HepG2 (cell line): ENCODE data around the gene RIN3. TPM values are rescaled to one million over a fixed set of nuclear protein-coding genes. Genes with fewer than 3 reads are reported as not detected.

Experiments
- ATAC-seq: fragments of 200-7000 bp; cut with Tn5 transposase; 3 replicates; pipeline ENCODE4 v1.9.1; 2020; ENCODE audit warnings: mild to moderate bottlenecking, moderate library complexity
- BruUV-seq: library from RNA; stranded (reverse); fragments of 400-500 nt; replicated peaks from 2 replicates; lab custom pipeline; 2021; lab: Mats Ljungman, UMichigan
- CTCF ChIA-PET: fragments of 300-600 bp; formaldehyde crosslinking; extraction: SDS; loops from one replicate; lab custom pipeline; 2021; ENCODE audit warnings: low total read pairs, inconsistent platforms, low intra/inter-chr PET ratio; lab: Yijun Ruan, JAX
- POLR2A ChIA-PET: fragments of 350-600 bp; sonication (Branson Sonifier 250); formaldehyde crosslinking; loops from one replicate; lab custom pipeline; 2020; ENCODE audit warnings: antibody characterized with exemption, inconsistent platforms; lab: Yijun Ruan, JAX
- DNase-seq: peaks from one replicate; pipeline ENCODE4 v3.0.0-alpha.2; 2015; ENCODE audit warnings: low spot score
- FAIRE-seq: peaks from 3 replicates; lab custom pipeline; 2011; peaks lifted over from hg19 to GRCh38; lab: Jason Lieb, UNC
- H2AFZ ChIP-seq: one replicate; pipeline ENCODE4 v1.6.1; 2011; ENCODE audit warnings: low read length, inconsistent platforms
- H3K27ac ChIP-seq: fragments of 300-600 bp; 3 replicates; pipeline ENCODE4 v1.8.0; 2011; ENCODE audit warnings: mixed run types, mild to moderate bottlenecking, mixed read lengths, low read length, inconsistent platforms; ENCODE audit not compliant: insufficient read depth; ENCODE audit errors: extremely low read length
- H3K27me3 ChIP-seq, 2 experiments: fragments of 200-600 bp in 1 of 2; 2 replicates in 1 of 2; 3 replicates in 1 of 2; pipeline versions ENCODE4 v1.6.0 to v1.8.0; 2011; ENCODE audit warnings: low read length in 2 of 2, mild to moderate bottlenecking in 2 of 2, moderate library complexity in 2 of 2, inconsistent platforms in 1 of 2; ENCODE audit not compliant: insufficient read depth in 2 of 2, control insufficient read depth in 1 of 2
- H3K36me3 ChIP-seq, 2 experiments: fragments of 200-600 bp in 1 of 2; replicated peaks in 1 of 2; 2 replicates in 1 of 2; 3 replicates in 1 of 2; pipeline versions ENCODE4 v1.5.1 to v1.8.0; 2011; ENCODE audit warnings: low read length in 2 of 2, inconsistent platforms in 1 of 2; ENCODE audit not compliant: insufficient read depth in 2 of 2, control insufficient read depth in 1 of 2
- H3K4me1 ChIP-seq: 2 replicates; pipeline ENCODE4 v1.5.1; 2012; ENCODE audit warnings: low read length, inconsistent platforms; ENCODE audit not compliant: insufficient read depth
- H3K4me2 ChIP-seq: 2 replicates; pipeline ENCODE4 v1.6.0; 2011; ENCODE audit warnings: low read depth, low read length, inconsistent platforms
- H3K4me3 ChIP-seq, 3 experiments: fragments of 200-600 bp in 1 of 3; sonication (generic), shearing (Covaris generic) in 1 of 3; replicated peaks in 1 of 3; 2 replicates each; pipeline ENCODE4 v1.5.1; 2011 to 2016; ENCODE audit warnings: low read length in 3 of 3, inconsistent platforms in 2 of 3, low read depth in 2 of 3, mild to moderate bottlenecking in 2 of 3, control low read depth in 1 of 3, mixed read lengths in 1 of 3; ENCODE audit not compliant: insufficient read depth in 1 of 3
- H3K79me2 ChIP-seq: one replicate; pipeline ENCODE4 v1.6.1; 2011; ENCODE audit warnings: low read length, inconsistent platforms; ENCODE audit not compliant: insufficient read depth
- H3K9ac ChIP-seq: 2 replicates; pipeline ENCODE4 v1.6.0; 2011; ENCODE audit warnings: mild to moderate bottlenecking, low read depth, low read length, inconsistent platforms; ENCODE audit not compliant: insufficient read depth
- H3K9me3 ChIP-seq: 2 replicates; pipeline ENCODE4 v1.5.1; 2012; ENCODE audit warnings: mild to moderate bottlenecking, low read length
- H4K20me1 ChIP-seq: 2 replicates; pipeline ENCODE4 v1.6.0; 2011; ENCODE audit warnings: inconsistent platforms, mild to moderate bottlenecking, low read length, moderate library complexity; ENCODE audit not compliant: insufficient read depth
- CEBPB ChIP-seq: IDR thresholded peaks from 2 replicates; pipeline ENCODE4 v1.6.1; 2011; ENCODE audit warnings: low read depth, low read length, improper control_type of control experiment, borderline replicate concordance
- MXD3 ChIP-seq: IDR thresholded peaks from 2 replicates; pipeline ENCODE4 v1.6.1; 2016; ENCODE audit warnings: mild to moderate bottlenecking, missing biosample characterization, missing genetic modification reagents
- NFE2L2 ChIP-seq: fragments of 150-350 bp; IDR thresholded peaks from 2 replicates; pipeline ENCODE4 v1.6.1; 2014; ENCODE audit warnings: low read length
- REST ChIP-seq, 2 experiments: IDR thresholded peaks; 2 replicates each; pipeline ENCODE4 v1.6.1; 2011 to 2012; ENCODE audit warnings: low read length in 2 of 2, borderline replicate concordance in 1 of 2, low read depth in 1 of 2, mild to moderate bottlenecking in 1 of 2, moderate library complexity in 1 of 2
- SNAPC2 ChIP-seq: sonication (generic); formaldehyde crosslinking; IDR thresholded peaks from 2 replicates; pipeline ENCODE4 v1.8.1; 2022; ENCODE audit warnings: mild to moderate bottlenecking, missing genetic modification reagents
- ZHX1 ChIP-seq: sonication (generic); formaldehyde crosslinking; IDR thresholded peaks from 2 replicates; pipeline ENCODE4 v1.8.1; 2022; ENCODE audit warnings: low read depth, mild to moderate bottlenecking, missing genetic modification reagents
- ZKSCAN1 ChIP-seq: fragments of 150-350 bp; IDR thresholded peaks from 2 replicates; pipeline ENCODE4 v1.6.1; 2014; ENCODE audit warnings: low read length
- ZNF224 ChIP-seq: sonication (generic); formaldehyde crosslinking; IDR thresholded peaks from 2 replicates; pipeline ENCODE4 v1.5.0; 2020; ENCODE audit warnings: mild to moderate bottlenecking, missing genetic modification reagents
- ZNF430 ChIP-seq: sonication (generic); formaldehyde crosslinking; IDR thresholded peaks from 2 replicates; pipeline ENCODE4 v1.9.0; 2021; ENCODE audit warnings: mild to moderate bottlenecking, missing genetic modification reagents
- ZNF572 ChIP-seq: sonication (generic); formaldehyde crosslinking; IDR thresholded peaks from 2 replicates; pipeline ENCODE4 v1.5.1; 2020; ENCODE audit warnings: mild to moderate bottlenecking, missing genetic modification reagents
- WGBS: methylation state at CpG from one replicate; pipeline ENCODE4 v1.1.6; 2017; ENCODE audit warnings: low lambda C conversion rate; 5-methylcytosine and 5-hydroxymethylcytosine counted together
- in situ Hi-C: cut with HindIII; loops from 2 replicates; pipeline ENCODE4 v1.10.0; 2017; ENCODE audit warnings: low pct_unique_long_range_greater_than_20kb; ENCODE audit not compliant: extremely low pct_ligation_motif_present
- intact Hi-C: fragments of 100-400 bp; cut with micrococcal nuclease; formaldehyde crosslinking; loops from one replicate; pipeline ENCODE4 v1.10.0; 2022; ENCODE audit not compliant: unreplicated experiment
- polyA plus RNA-seq, 8 experiments: library from polyadenylated mRNA; depleted of rRNA in 3 of 8; stranded (reverse) in 7 of 8; unstranded in 1 of 8; fragments of >200 nt; fragmentation: Illumina TruSeq in 4 of 8; extraction: Trizol in 4 of 8; gene quantifications; 2 replicates each; pipeline versions ENCODE4 v1.2.1 to v1.2.3, GENCODE V29; 2011 to 2016; ENCODE audit warnings: low read depth in 4 of 8, missing spikeins in 1 of 8, mixed read lengths in 1 of 8; ENCODE audit not compliant: insufficient read depth in 1 of 8
- total RNA-seq, 5 experiments: library from RNA; depleted of rRNA; stranded (reverse); fragments of >200 nt; fragmentation: Illumina TruSeq; extraction: Trizol; gene quantifications; 2 replicates each; pipeline ENCODE4 v1.2.3, GENCODE V29; 2016; ENCODE audit warnings: low read depth in 1 of 5

Gene RIN3
- total and polyA plus RNA-seq, 2 of the 13 experiments (the other 11 are each of a cell fraction or from before 2014, with no cell fraction given) = 2.3 to 3.6 TPM

- Histone ChIP-seq H3K79me2 (no peaks in the 10 kb centered on the region), H3K36me3 (no peaks in the 10 kb centered on the region), H4K20me1 (no peaks in the 10 kb centered on the region), H3K27me3 (no peaks in the 10 kb centered on the region), H3K4me1 (no peaks in the 10 kb centered on the region), H3K4me3 (no peak overlapping the region), H2AFZ (no peak overlapping the region), H3K9ac (no peak overlapping the region), H3K4me2 (no peak overlapping the region), H3K9me3 (no peaks in the 10 kb centered on the region), H3K27ac (no peak overlapping the region)
- intact Hi-C loops (no loop called here), in situ Hi-C loops (no loop called here)
- WGBS = 91% methylated on average over 4 of the region's 4 CpGs
- FAIRE-seq (no peak), ATAC-seq (no peak), DNase-seq (no peak)
- peak; percentile 54; the same call in 1 of the 2 replicates for TF ChIP-seq CEBPB
- TF ChIP-seq ZNF224 (CRISPR knock-in tag) = no peak
- no TSS peak for BruUV-seq
- ChIA-PET CTCF (no interaction called here), POLR2A (no interaction called here)
Observed at GRCh38 chr14:92609955-92610354, 96.4 kb downstream of the RIN3 start.

GRCh38 chr14:92610849-92611271, 97.3 kb downstream of the RIN3 start:
- CTCF ChIA-PET = no interaction called here
- DNase-seq (no peak), FAIRE-seq (no peak), ATAC-seq (no peak)
- Histone ChIP-seq H3K27me3 (no peaks in the 10 kb centered on the region), H4K20me1 (no peaks in the 10 kb centered on the region), H3K4me2 (no peak overlapping the region), H3K4me1 (no peaks in the 10 kb centered on the region), H3K9me3 (no peaks in the 10 kb centered on the region), H3K27ac (no peak overlapping the region), H3K9ac (no peak overlapping the region), H3K36me3 (no peaks in the 10 kb centered on the region), H3K79me2 (no peaks in the 10 kb centered on the region), H2AFZ (no peak overlapping the region), H3K4me3 (no peak overlapping the region)
- intact Hi-C loops = no loop called here
- no TSS peak for BruUV-seq
- in situ Hi-C loops = no loop called here
- POLR2A ChIA-PET = no interaction called here
- 97% methylated on average over 6 of the region's 7 CpGs for WGBS
- TF ChIP-seq ZHX1 = no peak
- TF ChIP-seq NFE2L2 = no peak
- no peak for TF ChIP-seq ZKSCAN1
- no peak for TF ChIP-seq SNAPC2 (CRISPR knock-in tag)
- no peak for TF ChIP-seq ZNF430 (CRISPR knock-in tag)
- TF ChIP-seq ZNF572 (CRISPR knock-in tag) = no peak
- no peak for TF ChIP-seq MXD3 (CRISPR knock-in tag)
- no peak for TF ChIP-seq REST (IDR thresholded peaks at IDR 0.05; ENCODE audit: borderline replicate concordance in 1 of 2, low read depth in 1 of 2, low read length in 2 of 2)
